RWPE2 (cell line): ENCODE measurements around the gene RNF112.
A peak's percentile ranks its signal among the peaks of the same experiment; 100 is the strongest.

Source experiments
- ATAC-seq: fragments of 200-7000 bp; cut with Tn5 transposase; 3 replicates; pipeline ENCODE4 v1.9.1; 2021; ENCODE audit warnings: low read depth
- DNase-seq: peaks from one replicate; pipeline ENCODE4 v3.0.0-alpha.2; 2020; ENCODE audit warnings: low spot score
- H3K27ac ChIP-seq: fragments of 450-650 bp; 2 replicates; pipeline ENCODE4 v1.5.1; 2017; ENCODE audit warnings: mild to moderate bottlenecking; ENCODE audit not compliant: poor library complexity, severe bottlenecking
- H3K27me3 ChIP-seq: fragments of 250-450 bp; sonication (Bioruptor Pico); 2 replicates; pipeline ENCODE4 v1.5.1; 2021; ENCODE audit warnings: mild to moderate bottlenecking, moderate library complexity; ENCODE audit not compliant: insufficient read depth, poor library complexity, severe bottlenecking
- H3K36me3 ChIP-seq: fragments of 250-450 bp; sonication (Bioruptor Pico); 2 replicates; pipeline ENCODE4 v1.5.1; 2020; ENCODE audit warnings: low read depth, mild to moderate bottlenecking, moderate library complexity
- H3K4me1 ChIP-seq: fragments of 250-450 bp; sonication (Bioruptor Pico); 2 replicates; pipeline ENCODE4 v1.5.1; 2021; ENCODE audit warnings: mild to moderate bottlenecking, moderate library complexity; ENCODE audit not compliant: insufficient read depth, poor library complexity, severe bottlenecking
- H3K4me3 ChIP-seq: fragments of 250-450 bp; sonication (Bioruptor Pico); 2 replicates; pipeline ENCODE4 v1.5.1; 2021; ENCODE audit warnings: mild to moderate bottlenecking, moderate library complexity; ENCODE audit not compliant: severe bottlenecking
- H3K9me3 ChIP-seq: fragments of 250-450 bp; sonication (Bioruptor Pico); 2 replicates; pipeline ENCODE4 v1.5.1; 2021; ENCODE audit warnings: mild to moderate bottlenecking, moderate library complexity; ENCODE audit not compliant: severe bottlenecking
- TF ChIP-seq, protein P1 (sequence below): fragments of 450-650 bp; IDR thresholded peaks from one replicate; pipeline ENCODE4 v1.5.1; 2017; ENCODE audit warnings: mild to moderate bottlenecking, moderate library complexity; ENCODE audit not compliant: poor library complexity, severe bottlenecking

RNF112 gene

GRCh38 chr17:19392303-19392702, 18.7 kb upstream of the RNF112 start:
- Histone ChIP-seq H3K36me3 (no peaks in the 10 kb centered on the region), H3K27me3 (no peaks in the 10 kb centered on the region), H3K4me1 (peaks cover 9% of the 10 kb centered on the region), H3K4me3 (no peak overlapping the region), H3K9me3 (no peaks in the 10 kb centered on the region), H3K27ac (no peak overlapping the region)
- no peak for ATAC-seq
- TF ChIP-seq, protein P1, sequence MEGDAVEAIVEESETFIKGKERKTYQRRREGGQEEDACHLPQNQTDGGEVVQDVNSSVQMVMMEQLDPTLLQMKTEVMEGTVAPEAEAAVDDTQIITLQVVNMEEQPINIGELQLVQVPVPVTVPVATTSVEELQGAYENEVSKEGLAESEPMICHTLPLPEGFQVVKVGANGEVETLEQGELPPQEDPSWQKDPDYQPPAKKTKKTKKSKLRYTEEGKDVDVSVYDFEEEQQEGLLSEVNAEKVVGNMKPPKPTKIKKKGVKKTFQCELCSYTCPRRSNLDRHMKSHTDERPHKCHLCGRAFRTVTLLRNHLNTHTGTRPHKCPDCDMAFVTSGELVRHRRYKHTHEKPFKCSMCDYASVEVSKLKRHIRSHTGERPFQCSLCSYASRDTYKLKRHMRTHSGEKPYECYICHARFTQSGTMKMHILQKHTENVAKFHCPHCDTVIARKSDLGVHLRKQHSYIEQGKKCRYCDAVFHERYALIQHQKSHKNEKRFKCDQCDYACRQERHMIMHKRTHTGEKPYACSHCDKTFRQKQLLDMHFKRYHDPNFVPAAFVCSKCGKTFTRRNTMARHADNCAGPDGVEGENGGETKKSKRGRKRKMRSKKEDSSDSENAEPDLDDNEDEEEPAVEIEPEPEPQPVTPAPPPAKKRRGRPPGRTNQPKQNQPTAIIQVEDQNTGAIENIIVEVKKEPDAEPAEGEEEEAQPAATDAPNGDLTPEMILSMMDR, result no peak
- DNase-seq, result no peak

DNA sequence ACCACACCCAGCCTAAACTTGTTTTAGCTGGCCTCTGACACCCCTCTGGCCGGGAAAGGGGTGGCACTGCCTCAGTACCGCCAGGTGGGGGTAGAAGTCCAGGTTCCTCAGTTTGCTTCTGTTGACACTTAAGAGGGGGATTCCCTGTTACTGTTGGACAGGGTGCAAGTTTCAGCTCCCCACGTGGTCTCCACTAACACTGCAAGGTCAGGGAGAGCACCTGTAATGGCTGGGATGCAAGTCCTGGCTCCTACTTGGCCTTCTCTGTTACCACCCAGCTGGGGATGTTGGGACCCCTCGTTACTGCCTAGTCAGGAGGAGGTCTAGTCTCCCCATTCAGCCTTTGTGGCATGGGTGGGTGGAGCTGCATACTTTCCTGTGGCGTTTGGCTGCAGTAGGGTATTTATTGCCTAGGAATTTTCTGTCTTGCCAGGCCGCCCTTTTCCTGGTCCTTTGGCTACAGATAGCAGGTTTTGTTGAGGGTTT, 13.4 kb upstream of the RNF112 start:
- peak overlapping the region; percentile 38 for H3K27ac ChIP-seq
- DNase-seq (no peak), ATAC-seq (no peak)
- H3K9me3 ChIP-seq, result no peaks in the 10 kb centered on the region
- H3K4me3 ChIP-seq, result no peak overlapping the region
- no peaks in the 10 kb centered on the region for H3K27me3 ChIP-seq
- TF ChIP-seq, protein P1, result no peak
- peaks cover 10% of the 10 kb centered on the region for H3K4me1 ChIP-seq
- no peaks in the 10 kb centered on the region for H3K36me3 ChIP-seq

- peak overlapping the region; percentile 38 for H3K27ac ChIP-seq
- no peaks in the 10 kb centered on the region for H3K27me3 ChIP-seq
Measured at GRCh38 chr17:19398301-19399181, 12.5 kb upstream of the RNF112 start.

GRCh38 chr17:19399750-19400450, 11.1 kb upstream of the RNF112 start:
- no peaks in the 10 kb centered on the region for H3K36me3 ChIP-seq
- TF ChIP-seq, protein P1, result no peak
- DNase-seq (no peak), ATAC-seq (no peak)
- H3K27ac ChIP-seq, result no peak overlapping the region
- H3K9me3 ChIP-seq, result no peaks in the 10 kb centered on the region
- H3K4me1 ChIP-seq, result peaks cover 10% of the 10 kb centered on the region
- no peak overlapping the region for H3K4me3 ChIP-seq
- no peaks in the 10 kb centered on the region for H3K27me3 ChIP-seq

More at GRCh38 chr17:19398301-19399181, 12.5 kb upstream of the RNF112 start:
- H3K36me3 ChIP-seq, result no peaks in the 10 kb centered on the region
- no peaks in the 10 kb centered on the region for H3K9me3 ChIP-seq
- TF ChIP-seq, protein P1, result no peak
- no peak overlapping the region for H3K4me3 ChIP-seq
- ATAC-seq, result peak; percentile 78
- no peak for DNase-seq
- peaks cover 10% of the 10 kb centered on the region for H3K4me1 ChIP-seq
